ENCODE measurements around the gene WEE1.

GRCh38 chr11:9609002-9609759 is 35.7 kb downstream of the WEE1 start:
- no peak for TF ChIP-seq CTCF (IDR thresholded peaks at IDR 0.05)
- TF ChIP-seq POLR2AphosphoS5 (IDR thresholded peaks at IDR 0.05), result no peak

Data from sigmoid colon (tissue), 4 donors.